ENCODE results near the gene NELL1.

The NELL1 gene

GRCh38 chr11:21179770-21180169 lies 510.4 kb downstream of the NELL1 start:
- FAIRE-seq: no peak
- TF ChIP-seq CTCF (IDR thresholded peaks at IDR 0.05; ENCODE audit: insufficient read depth, missing control alignments): no peak
- DNase-seq (ENCODE audit: insufficient read length, low spot score): no peak

GRCh38 chr11:21180182-21180581 lies 510.8 kb downstream of the NELL1 start:
- FAIRE-seq (no peak), DNase-seq (ENCODE audit: insufficient read length, low spot score) (no peak)
- no peak for TF ChIP-seq CTCF (IDR thresholded peaks at IDR 0.05; ENCODE audit: insufficient read depth, missing control alignments)

- no peak for TF ChIP-seq CTCF (IDR thresholded peaks at IDR 0.05; ENCODE audit: insufficient read depth, missing control alignments)
- FAIRE-seq: no peak
- DNase-seq (ENCODE audit: insufficient read length, low spot score): no peak
Observed at GRCh38 chr11:21185959-21186358, 516.6 kb downstream of the NELL1 start.

GRCh38 chr11:21190181-21190580 lies 520.8 kb downstream of the NELL1 start:
- FAIRE-seq: no peak
- DNase-seq (ENCODE audit: insufficient read length, low spot score): no peak
- TF ChIP-seq CTCF (IDR thresholded peaks at IDR 0.05; ENCODE audit: insufficient read depth, missing control alignments): no peak

- DNase-seq (ENCODE audit: insufficient read length, low spot score) (no peak), FAIRE-seq (no peak)
- TF ChIP-seq CTCF (IDR thresholded peaks at IDR 0.05; ENCODE audit: insufficient read depth, missing control alignments): no peak
Observed at GRCh38 chr11:21195995-21196394, 526.6 kb downstream of the NELL1 start.

GRCh38 chr11:21198498-21198897 lies 529.1 kb downstream of the NELL1 start:
- FAIRE-seq (no peak), DNase-seq (ENCODE audit: insufficient read length, low spot score) (no peak)
- no peak for TF ChIP-seq CTCF (IDR thresholded peaks at IDR 0.05; ENCODE audit: insufficient read depth, missing control alignments)

GRCh38 chr11:21205205-21205604 lies 535.8 kb downstream of the NELL1 start:
- FAIRE-seq (no peak), DNase-seq (ENCODE audit: insufficient read length, low spot score) (no peak)
- TF ChIP-seq CTCF (IDR thresholded peaks at IDR 0.05; ENCODE audit: insufficient read depth, missing control alignments): no peak

Data from D721Med (cell line).